Stimulated activated CD4-positive, alpha-beta T cell treated with anti-CD3 and anti-CD28 coated beads, Interleukin-2, amount 100 ng/mL, for 48 hours (primary cell): ENCODE data around the gene CCDC61.

ENCODE experiments used
- DNase-seq, 2 donors: peaks; one replicate each; pipeline ENCODE4 v3.0.0-alpha.2; 2020

Gene CCDC61

DNA sequence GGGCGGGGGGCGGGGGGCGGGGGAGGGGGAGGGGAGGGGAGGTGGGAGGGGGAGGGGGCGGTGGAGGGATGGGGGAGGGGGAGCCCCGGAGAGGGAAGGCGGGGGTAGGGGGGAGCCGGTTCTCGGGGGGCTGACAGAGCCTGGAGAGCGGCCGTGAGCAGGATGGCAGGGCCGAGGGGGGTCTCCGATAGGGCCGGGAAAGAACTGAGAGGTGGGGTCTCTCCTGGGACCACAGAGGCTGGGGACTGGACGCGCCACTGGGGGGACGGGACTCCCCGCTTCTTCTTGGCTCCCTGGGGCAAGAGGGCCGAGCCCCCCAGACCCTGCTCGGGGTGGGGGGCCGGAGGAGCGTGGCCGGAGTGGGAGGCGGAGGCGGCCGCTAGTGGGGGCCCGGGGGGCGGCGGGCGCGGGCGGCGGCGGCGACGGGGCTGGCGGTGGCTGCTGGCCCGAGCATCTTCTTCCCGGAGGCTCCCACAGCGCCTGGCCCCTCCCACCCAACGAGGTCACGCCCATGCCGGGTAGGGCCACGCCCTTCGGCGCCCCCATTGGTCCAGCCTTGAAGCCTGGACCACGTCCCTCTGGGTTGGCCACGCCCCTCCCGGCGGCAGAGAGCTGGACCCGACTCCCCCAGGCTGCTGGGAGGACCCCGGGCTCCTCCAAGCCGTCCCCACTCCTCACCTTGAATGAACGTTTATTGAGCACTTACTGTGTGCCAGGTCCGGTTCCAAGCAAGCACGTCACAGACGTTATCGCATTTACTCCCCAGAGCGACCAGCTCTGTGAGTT lies 21.5 kb upstream of the CCDC61 start, which contains the start of gene NOVA2:
Gene NOVA2, minus strand, starts transcription at position 313 of the 786 bp plus-strand sequence. CDS start 514 bp downstream, outside the sequence.
- peak; percentile 45 to 55 for DNase-seq

DNA sequence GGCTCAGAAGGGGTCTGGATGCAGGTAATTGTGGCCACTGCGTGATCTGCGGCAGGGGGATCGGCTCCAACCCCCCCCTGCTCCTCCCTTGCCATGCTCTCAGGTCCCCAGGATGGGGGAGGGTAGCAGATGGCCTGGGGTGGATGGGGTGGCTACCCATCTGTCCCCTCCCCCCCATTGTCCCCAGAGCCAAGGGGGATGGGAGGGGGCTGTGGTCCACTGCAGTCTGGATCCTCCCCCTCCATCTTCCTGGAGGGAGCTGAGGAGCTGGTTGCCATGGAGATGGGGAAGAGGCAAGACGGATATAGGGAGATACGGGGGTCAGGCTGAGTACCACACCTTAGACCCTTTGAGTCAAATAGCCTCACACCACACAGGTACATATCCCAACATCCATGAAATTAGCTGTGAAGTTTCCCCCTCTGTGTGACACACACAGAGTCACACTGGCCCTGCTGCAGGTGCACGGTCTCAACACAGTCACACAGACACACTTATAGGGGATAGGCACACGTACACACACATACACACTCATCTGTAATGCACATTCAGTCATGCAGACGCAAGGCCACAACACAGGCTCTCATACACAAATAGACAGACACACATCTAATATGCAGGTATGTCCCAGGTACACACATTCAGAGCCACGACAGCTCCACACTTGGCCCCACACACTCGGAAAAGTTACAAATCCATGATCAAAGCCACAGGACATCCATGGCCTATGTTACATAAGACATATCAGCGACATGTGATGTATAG lies 19.8 kb upstream of the CCDC61 start:
- DNase-seq, result no peak

DNA sequence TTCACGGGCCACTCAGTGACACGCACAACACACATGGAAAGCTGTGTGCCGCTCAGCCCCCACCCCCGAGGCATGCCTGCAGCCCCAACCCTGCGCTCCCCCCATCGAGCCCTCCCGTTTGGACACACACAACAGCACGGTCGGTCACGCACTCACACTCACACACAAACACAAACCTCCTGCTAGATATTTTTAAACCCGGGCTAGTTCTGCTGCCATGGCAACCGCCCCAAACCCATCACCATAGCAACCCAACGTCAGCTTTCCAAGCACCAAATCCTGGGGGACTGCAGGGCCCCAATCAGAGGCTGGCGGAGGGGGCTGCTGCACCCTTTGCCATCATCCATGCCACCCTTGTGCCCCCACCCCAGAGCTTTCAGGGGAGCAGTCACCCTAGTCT lies 19.1 kb upstream of the CCDC61 start:
- DNase-seq, result no peak

DNA sequence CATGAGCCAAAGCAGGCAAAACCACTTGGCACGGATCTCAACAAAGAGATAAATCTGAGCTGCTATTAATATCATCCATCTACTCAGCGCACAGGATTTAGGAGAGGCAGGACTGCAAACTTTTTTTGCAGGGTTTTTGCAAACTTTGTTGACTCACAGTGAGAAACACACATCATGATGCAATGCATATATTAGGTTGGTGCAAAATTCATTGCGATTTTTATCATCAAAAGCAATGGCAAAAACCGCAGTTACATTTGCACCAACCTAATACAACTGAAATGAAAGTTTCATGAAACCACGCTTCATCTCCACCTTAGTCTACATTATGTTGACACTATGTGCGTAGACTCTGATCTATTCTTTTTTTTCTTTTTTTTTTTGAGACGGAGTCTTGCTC lies 17.1 kb upstream of the CCDC61 start:
- no peak for DNase-seq

DNA sequence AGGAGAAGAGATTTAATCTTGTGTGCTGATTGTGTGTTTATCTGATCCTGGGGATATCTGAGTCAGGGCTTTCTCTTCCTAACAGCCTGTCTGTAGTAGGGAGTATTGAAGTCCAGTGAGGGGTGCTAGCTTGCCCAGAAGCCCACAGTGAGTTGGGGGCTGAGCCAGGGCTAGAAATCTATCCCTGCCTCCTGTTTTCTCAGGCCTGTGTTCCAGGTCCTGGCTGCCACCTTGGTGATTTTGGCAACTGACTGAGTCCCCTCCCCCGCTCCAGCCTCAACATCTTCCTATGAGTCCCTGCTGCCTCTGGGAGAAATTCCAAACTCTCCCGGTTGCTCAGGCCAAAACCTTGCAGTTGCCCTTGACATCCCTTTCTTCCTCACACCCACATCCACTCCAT lies 13.9 kb upstream of the CCDC61 start:
- no peak for DNase-seq

DNA sequence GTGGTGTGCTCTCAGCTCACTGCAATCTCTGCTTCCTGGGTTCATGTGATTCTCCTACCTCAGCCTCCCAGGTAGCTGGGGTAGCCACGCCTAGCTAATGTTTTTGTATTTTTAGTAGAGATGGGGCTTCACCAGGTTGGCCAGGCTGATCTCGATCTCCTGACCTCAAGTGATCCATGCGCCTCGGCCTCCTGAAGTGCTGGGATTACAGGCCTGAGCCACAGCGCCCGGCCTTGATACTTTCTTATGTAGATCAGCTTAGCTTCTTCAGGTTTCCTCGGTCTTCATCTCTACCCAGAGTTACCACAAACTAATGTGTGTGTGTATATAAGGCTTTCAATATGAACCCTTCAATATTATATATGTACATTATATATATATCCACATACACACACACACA lies 9.9 kb upstream of the CCDC61 start:
- DNase-seq, result no peak

DNA sequence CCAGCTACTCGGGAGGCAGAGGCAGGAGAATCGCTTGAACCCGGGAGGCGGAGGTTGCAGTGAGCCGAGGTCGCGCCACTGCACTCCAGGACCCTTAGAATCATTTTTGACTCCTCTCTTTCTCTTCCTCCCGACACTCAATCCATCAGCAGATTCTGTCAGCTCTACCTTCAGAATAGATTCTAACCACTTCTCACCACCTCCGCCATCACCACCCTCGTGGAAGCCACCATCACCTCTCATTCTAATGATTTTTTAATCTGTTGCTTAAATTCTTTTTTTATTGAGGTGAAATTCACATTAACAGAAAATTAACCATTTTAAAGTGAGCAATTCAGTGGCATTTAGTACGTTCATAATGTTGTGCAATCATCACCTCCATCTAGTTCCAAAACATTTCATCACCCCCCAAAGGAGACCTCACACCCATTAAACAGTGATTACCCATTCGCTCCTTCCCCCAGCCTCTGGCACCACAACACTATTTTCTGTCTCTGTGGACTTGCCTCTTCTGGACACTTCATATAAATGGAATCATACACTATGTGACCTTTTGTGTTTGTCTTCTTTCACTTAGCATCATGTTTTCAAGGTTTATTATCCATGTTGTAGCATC lies 5.0 kb upstream of the CCDC61 start:
- no peak for DNase-seq

DNA sequence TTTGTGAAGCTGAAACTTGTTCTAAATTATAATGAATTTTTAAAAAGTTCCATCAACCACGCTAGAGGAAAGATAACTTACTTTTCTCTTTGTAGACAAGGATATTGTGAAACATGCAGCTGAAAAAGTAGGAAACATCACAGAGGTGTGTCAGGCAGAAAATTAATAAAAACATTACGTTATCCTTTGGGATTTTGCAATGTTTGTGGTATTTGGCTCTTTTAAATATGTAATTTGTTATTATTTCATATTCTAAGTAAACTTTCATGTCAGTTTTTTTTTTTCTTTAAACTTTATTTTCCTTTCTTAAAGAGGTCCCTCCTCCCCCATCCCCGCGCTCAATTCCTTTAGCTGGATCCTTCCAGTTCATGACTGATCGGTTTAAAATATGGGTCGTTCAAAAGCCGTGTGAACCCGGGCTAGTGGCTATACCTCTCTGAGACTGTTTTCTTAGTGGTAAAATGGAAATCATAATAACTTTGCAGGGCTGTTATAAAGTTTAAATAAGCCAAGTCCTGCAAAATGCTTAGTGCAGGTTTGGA lies 740 bp upstream of the CCDC61 start:
- no peak for DNase-seq

DNA sequence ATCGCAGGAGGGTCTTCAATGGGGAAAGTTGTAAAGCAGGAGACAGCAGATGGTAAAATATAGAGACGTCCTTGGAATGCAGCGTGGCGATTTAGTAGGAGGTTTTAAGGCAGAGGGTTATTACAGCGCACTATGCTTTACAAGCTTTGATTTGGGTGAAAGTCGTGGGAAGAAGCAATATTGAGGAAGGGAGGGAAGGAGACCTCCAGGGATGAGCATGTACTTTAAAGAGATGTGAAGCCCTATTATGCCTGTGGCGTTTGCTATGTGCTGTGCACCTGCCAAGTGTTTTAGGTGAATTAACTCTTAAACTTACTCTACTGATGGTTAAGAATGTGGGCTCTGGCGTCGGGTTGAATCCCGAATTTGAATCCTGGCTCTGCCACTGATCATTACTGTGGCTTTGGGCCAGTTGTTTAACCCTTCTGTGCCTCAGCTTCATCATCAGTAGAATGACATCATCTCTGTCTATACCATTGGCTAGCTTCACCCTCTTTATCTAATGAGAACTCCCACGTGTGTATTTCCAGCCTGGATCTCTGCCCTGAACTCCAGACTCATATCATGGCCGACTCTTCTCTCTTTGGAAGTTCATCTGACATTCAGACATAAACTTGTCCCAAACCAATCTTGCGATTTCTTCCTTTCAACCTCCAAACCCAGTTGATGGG lies 583 bp downstream of the CCDC61 start:
- no peak for DNase-seq

DNA sequence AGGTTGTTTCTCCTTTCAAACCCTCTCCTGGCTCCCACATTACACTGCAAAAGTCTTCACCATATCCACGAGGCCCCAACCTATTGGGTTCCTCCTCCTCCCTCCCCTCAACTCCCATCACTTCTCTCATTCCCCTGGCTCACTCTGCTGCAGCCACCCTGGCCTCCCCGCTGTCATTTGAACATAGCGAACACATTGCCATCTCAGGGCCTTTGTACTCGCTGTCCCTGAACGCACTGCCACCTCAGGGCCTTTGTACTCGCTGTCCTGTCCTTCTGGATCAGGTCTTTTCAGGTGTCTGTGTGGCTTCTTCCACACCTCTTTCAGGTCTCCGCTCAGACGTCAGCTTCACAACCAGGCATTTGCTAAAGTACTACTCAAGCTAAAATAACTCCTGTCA lies 1.7 kb downstream of the CCDC61 start:
- no peak for DNase-seq

DNA sequence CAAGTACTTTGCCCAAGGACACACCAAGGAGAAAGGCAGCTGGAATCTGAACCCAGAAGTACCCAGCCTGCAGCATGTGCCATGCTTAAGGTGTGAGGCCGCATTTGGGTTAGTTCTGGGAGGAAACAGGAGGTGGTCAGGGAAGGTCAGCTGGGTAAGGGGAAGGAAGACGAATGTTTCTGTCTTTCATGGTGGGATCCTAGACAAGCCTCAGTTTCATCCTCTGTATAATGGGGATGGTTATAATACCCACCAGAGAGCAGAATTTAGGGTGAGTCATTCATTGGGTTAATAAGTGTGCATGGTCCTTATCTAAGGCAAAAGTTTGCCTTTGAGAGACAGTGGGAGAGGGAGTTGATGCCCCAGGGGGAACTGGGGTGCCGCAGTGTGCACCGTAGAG lies 3.6 kb downstream of the CCDC61 start:
- no peak for DNase-seq

DNA sequence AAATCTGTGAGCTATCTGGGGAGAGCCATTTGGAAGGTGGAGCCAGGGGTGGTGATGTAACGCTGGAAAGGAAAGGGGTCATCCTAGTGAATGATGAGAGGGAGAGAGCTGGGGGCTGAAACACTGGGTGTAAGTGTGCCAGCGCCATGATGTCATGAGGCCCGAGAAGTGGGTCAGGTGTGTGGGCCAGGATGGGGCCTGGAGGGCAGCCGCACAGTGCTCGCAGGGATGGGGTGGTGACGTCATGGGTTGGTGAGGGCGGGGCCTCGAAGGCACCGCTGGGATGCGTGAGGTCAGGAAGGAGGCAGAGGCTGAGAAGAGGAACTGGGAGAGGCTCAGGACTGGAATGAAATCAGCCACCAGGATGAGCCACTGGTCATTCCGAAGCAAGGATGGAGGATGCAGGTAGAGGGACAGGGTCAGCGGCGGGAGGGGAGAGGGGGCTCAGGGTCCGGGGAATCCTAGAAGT lies 4.4 kb downstream of the CCDC61 start:
- DNase-seq, result no peak

DNA sequence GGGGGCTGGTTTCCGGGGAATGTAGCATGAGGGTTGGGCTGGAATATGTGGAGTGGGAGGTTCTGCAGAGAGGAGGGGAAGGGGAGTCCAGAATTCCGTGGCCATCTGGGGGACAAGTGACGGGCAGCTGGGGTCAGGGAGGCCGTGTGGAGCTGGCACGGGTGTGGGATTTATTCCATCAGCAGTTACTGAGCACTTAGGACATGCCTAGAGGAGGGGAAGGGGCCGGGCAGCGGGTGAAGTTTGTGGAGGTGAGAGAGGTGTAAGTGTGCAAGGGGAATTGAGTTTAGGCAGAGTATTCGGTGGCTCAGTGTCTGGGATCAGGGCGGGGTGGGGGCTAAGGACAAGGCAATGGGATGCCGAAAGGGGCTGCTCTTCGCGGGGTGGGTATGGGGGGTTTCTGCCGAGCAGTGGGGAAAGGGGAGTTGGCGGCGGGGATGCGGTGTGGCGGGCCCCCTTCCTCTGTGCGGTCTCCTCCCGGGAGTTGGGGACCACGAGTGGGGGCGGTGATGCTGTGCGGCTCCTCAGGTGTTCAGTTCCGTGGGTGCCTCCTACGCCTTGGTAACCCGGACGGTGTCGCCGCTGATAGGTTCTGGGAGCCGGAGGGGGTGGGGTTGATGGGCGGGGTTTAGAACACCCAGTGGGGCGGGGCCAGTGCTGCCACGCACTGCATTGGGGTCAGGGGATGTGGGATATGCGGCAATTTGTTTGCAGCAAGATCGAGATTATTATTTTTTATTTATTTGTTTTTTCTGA lies 5.4 kb downstream of the CCDC61 start:
- DNase-seq, result peak; percentile 46 to 56

DNA sequence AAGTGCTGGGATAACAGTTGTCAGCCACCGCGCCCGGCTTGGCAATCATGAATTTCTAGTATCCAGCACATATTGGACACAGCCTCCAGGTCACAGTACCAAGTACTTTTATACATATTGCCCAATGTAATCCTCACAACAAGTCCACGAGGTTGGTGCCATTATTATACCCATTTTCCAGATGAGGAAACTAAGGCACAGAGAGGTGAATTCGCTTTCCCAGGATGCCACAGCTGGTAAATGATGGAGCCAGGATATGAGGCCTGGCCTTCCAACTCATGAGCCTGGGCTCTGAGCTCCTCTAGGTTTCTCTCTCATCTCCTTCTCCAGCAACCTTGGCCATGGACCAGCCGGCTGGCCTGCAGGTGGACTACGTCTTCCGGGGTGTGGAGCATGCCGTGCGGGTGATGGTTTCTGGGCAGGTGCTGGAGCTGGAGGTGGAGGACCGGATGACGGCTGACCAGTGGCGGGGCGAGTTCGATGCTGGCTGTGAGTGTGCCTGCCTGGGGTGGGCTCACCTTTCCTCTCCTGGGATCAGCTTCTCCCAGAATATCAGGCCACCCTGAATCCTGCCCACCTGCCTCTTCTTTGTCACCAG lies 7.5 kb downstream of the CCDC61 start:
- no peak for DNase-seq

DNA sequence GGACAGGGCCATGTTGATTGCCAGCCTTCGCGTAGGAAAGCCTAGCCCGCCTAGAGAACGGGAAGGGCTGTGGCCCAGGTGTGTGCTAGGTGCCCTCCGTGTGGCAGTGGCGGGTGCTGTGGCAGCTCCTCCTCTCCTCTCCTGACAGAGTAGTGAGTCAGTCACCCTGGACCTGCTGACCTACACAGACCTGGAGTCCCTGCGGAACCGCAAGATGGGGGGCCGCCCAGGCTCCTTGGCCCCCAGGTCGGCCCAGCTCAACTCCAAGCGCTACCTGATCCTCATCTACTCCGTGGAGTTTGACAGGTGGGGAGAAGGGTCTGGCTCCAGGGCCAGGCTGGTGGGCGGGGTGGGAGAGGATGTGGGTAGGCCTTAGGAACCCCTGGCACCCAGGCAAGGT lies 11.1 kb downstream of the CCDC61 start:
- DNase-seq, result no peak

DNA sequence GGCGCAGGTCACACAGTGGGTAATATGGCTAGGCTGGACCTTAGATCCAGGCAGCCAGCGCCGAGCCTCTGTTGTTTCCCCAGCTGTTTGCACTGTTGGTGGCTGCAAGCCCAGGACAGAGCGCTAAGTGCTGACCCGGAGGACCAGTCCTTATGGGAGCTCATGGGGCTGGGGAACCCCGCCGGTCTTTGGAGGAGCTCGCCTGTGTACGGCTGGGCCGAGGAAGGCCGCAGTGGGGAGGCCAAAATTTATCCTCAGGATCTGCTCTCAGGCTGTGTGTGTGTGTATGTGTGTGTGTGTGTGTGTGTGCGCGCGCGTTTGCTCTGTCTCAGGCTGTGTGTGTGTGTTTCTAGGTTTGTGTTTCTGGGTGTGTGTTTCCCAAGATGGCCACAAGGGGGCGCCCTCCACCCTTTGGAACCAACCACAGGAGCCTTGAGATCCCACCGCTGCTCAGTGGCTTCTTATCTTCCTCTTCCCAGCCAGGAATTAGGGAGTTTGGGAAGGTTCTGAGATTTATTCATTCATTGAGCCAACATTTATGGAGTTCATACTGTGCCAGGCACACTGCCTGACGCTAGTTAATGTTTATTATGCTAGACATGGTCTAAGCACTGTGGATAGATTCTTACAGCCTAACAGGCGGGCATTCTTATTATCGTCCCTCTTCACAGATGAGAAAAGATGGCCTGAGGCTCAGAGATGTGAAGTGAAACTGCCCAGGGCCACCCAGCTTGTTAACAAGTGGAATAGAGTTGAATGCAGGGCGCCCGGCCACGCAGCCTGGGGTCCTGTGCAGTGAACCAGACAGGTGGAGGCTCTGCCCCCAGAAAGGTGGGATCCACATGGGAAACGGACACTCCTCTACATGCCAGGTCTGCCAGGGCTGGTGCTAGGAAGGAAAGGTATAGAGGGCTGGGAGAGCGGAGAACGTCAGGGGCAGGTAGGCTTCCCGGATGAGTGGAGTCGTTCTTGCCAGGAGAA lies 14.6 kb downstream of the CCDC61 start:
- peak; percentile 65 to 69 for DNase-seq

DNA sequence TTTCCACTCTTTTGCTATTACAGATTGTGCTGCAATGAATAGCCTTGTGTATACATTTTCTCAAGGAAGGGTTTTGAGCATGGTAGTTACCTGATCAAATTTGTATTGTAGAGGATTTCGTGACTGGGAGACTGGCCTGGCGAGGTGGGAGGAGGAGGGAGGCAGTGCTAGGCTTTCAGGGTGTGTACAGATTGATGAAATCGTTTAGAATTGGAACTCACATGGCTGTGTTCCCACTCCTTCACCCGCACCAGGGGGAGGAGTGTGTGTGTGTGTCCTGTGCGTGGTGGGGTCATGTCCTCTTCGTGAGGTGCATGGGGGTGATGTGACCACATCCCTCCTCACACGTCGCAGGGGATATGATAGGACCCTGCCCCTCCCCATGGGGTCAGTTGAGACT lies 19.3 kb downstream of the CCDC61 start:
- no peak for DNase-seq

DNA sequence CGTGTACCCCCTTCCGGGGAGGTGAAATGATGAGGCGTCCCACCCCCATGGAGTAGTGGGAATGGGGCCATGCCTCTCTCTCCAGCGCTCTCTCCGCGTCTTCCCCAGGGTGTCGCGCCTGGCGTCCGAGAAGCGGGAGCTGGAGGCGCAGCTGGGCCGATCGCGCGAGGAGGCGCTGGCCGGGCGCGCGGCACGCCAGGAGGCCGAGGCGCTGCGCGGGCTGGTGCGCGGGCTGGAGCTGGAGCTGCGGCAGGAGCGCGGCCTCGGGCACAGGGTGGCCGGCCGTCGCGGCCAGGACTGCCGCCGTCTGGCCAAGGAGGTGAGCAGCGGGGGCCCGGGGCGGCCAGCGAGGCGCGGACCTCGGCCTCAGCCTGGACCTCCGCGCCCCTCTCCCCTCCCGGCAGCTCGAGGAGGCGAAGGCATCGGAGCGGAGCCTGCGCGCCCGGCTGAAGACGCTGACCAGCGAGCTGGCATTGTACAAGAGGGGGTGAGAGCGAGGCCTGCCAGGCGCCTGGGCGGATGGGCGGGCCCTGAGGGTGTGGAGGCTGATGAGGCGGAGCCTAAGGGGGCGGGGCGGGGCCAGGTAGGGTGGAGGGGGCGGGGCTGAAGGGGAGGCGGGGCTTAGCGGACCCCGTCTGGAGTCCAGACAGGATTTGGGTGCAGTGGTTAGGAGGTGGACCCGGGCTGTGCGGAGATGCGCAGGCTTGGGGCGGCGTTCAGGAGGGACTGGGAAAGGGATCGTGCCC lies 19.8 kb downstream of the CCDC61 start:
- DNase-seq, result peak; percentile 55 to 63

DNA sequence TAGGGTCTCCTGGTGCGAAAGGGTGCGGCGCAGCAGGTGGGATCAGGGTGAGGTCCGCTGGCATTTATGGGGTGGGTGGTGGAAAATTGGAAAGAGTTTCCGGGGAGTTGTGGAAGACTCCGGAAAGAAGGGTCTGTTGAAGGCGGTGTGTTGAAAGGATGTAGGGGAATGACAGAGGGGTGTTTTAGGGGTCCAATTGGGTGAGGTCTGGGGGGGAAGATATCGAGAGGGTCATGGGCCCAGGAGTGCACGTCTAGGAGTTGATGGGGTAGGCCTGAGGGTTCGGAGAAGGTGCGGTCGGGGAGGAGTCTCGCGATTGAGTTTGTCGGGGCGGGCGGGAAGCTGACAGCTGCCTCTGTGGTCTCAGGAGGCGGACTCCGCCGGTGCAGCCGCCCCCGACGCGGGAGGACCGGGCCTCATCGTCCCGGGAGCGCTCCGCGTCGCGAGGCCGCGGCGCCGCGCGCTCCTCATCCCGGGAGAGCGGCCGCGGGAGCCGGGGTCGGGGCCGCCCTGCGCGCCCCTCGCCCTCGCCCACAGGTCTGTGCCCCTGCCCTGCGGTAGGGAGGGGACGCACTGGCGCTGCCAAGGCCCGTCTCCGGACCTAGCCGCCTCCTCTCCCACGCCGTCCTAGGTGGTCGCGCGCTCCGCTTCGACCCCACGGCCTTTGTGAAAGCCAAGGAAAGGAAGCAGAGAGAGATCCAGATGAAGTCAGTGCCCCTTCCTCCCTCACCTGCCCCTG lies 20.6 kb downstream of the CCDC61 start:
- peak in 1 of 2 donors; percentile 17 for DNase-seq
